ENCODE measurements around the gene KNDC1.

DNA sequence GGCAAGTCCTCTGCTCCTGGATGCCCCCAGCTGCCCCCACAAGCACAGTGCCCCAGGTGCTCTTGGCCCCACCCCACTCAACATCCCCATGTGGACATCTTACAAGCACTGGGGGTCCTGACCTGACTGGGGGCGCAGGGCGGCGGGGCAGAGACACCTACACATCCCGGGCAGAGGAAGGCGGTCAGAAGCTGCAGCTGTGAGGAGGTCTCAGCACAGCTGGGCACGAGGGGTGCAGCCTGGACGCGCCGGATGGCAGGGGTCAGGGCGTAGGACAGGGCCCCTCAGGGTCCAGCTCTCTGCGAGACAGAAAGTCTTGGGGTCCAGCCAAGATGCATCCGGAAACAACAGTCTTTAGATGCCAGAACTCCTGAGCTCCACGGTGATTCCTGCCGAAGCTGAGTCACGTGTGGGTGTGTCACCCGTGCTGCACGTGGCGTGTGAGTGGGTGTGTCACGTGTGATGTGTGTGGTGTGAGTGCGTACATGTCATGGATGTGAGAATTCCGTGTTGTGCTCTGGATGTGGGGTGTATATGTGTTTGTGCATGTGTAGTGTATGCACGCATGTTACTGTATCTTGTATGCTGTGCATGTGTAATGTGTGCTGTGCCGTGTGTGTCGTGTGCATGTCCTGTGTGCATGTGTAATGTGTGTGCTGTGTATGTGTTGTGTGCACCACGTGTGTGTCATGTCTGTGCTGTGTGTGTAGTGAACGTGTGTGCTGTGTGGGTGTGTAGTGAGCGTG lies 82.8 kb downstream of the KNDC1 start:
- TF ChIP-seq POLR2A (IDR thresholded peaks at IDR 0.05; ENCODE audit: low read length) (no peak), GATA1 (IDR thresholded peaks at IDR 0.05; ENCODE audit: low read depth, low read length) (no peak)

All from erythroblast (primary cell).